Prostate gland (tissue), 2 donors: ENCODE data around the gene GPR176. TPM values are rescaled to one million over a fixed set of nuclear protein-coding genes. Genes with fewer than 3 reads are reported as not detected.
A peak's percentile ranks its signal among the peaks of the same experiment; 100 is the strongest.

ENCODE experiments used
- DNase-seq: peaks from one replicate; pipeline ENCODE4 v3.0.0-alpha.2; 2019; ENCODE audit warnings: low spot score
- H3K27ac ChIP-seq, 2 donors: fragments of 200-600 bp; sonication (generic); 2 replicates each; pipeline ENCODE4 v1.5.1; 2017 to 2019
- H3K27me3 ChIP-seq: fragments of 200-600 bp; sonication (generic); replicated peaks from 2 replicates; pipeline ENCODE4 v1.5.1; 2019; ENCODE audit not compliant: insufficient read depth
- H3K36me3 ChIP-seq, 2 donors: fragments of 200-600 bp; sonication (generic); 1 replicate in 1 of 2; 2 replicates in 1 of 2; pipeline versions ENCODE4 v1.5.1 to v1.8.1; 2017 to 2019
- H3K4me1 ChIP-seq: fragments of 200-600 bp; sonication (generic); replicated peaks from 2 replicates; pipeline ENCODE4 v1.5.1; 2019
- H3K4me3 ChIP-seq, 2 donors: fragments of 200-600 bp; sonication (generic); 2 replicates each; pipeline ENCODE4 v1.5.1; 2017 to 2019
- H3K9me3 ChIP-seq: fragments of 200-600 bp; sonication (generic); 2 replicates; pipeline ENCODE4 v1.5.1; 2017
- POLR2A ChIP-seq: fragments of 450-650 bp; IDR thresholded peaks from one replicate; pipeline ENCODE4 v1.6.1; 2016; ENCODE audit warnings: antibody characterized with exemption, mild to moderate bottlenecking
- POLR2AphosphoS5 ChIP-seq: sonication (generic); formaldehyde crosslinking; IDR thresholded peaks from one replicate; pipeline ENCODE4 v1.6.1; 2017; ENCODE audit warnings: antibody characterized with exemption
- WGBS: methylation state at CpG from one replicate; pipeline ENCODE4 v1.1.5; 2018; 5-methylcytosine and 5-hydroxymethylcytosine counted together
- intact Hi-C: fragments of 100-400 bp; cut with DNase I; formaldehyde crosslinking; loops from one replicate; pipeline ENCODE4 v1.14.2; 2022
- total RNA-seq, 2 donors: library from RNA; depleted of rRNA; stranded (reverse); fragments of >200 nt; gene quantifications; one replicate each; pipeline ENCODE4 v1.1.0, GENCODE V29; 2016
- TF ChIP-seq, protein P1 (sequence below), 4 experiments: fragments of 200-600 bp in 2 of 4; fragments of 450-650 bp in 2 of 4; sonication (generic) in 2 of 4; IDR thresholded peaks; 1 replicate in 3 of 4; 2 replicates in 1 of 4; pipeline ENCODE4 v1.5.1; 2016 to 2019; ENCODE audit warnings: antibody characterized with exemption in 4 of 4, mild to moderate bottlenecking in 2 of 4, moderate library complexity in 2 of 4

The GPR176 gene
- total RNA-seq, 2 donors from 2014 or later: 26.2 to 28.3 TPM

DNA sequence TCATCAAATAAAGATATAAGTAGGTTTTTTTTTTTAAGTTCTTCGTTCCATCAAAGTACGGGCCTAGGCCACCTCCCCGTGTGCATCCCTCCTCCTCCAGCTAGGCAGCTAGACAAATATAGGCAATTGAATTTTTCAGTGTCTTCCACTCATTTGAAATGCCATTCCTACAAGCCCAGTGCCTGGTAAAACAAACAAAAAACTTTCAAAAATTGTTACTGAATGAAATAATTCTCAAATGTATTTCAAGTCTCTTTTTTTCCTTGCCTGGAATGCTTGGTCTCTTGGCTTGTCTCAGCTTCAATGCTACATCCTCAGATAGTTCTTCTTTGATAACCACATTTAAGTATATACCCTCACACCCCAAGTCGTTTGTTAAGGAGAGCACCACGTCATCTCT lies 17.6 kb upstream of the GPR176 start:
- TF ChIP-seq POLR2AphosphoS5 (no peak), POLR2A (no peak)
- TF ChIP-seq, protein P1, sequence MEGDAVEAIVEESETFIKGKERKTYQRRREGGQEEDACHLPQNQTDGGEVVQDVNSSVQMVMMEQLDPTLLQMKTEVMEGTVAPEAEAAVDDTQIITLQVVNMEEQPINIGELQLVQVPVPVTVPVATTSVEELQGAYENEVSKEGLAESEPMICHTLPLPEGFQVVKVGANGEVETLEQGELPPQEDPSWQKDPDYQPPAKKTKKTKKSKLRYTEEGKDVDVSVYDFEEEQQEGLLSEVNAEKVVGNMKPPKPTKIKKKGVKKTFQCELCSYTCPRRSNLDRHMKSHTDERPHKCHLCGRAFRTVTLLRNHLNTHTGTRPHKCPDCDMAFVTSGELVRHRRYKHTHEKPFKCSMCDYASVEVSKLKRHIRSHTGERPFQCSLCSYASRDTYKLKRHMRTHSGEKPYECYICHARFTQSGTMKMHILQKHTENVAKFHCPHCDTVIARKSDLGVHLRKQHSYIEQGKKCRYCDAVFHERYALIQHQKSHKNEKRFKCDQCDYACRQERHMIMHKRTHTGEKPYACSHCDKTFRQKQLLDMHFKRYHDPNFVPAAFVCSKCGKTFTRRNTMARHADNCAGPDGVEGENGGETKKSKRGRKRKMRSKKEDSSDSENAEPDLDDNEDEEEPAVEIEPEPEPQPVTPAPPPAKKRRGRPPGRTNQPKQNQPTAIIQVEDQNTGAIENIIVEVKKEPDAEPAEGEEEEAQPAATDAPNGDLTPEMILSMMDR (IDR thresholded peaks at IDR 0.05): no peak
- Histone ChIP-seq H3K27me3 (no peaks in the 10 kb centered on the region), H3K9me3 (no peaks in the 10 kb centered on the region), H3K4me1 (peaks cover 6% of the 10 kb centered on the region), H3K27ac (no peak overlapping the region), H3K36me3 (no peaks in the 10 kb centered on the region), H3K4me3 (no peak overlapping the region)
- no peak for DNase-seq
- 79% methylated on average over 5 of the region's 5 CpGs for WGBS
- intact Hi-C loops: no loop called here

DNA sequence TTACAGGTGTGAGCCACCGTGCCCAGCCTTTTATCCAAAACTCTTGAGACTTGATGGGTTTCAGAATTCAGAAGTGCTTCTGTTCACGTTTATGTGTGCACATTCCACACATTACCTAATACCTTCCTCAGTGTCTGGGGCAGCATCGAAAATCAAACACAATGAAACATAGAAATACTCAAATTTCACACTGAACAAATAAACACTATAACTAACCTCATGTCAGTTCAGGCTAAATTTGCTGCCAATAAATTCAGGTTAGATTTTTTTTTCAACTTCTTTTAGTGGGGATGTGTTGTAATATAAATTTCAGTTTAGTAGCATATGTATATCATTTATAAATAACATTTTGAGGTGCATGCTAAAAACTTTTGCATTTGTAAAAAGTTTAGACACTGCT lies 16.6 kb upstream of the GPR176 start:
- intact Hi-C loops: no loop called here

DNA sequence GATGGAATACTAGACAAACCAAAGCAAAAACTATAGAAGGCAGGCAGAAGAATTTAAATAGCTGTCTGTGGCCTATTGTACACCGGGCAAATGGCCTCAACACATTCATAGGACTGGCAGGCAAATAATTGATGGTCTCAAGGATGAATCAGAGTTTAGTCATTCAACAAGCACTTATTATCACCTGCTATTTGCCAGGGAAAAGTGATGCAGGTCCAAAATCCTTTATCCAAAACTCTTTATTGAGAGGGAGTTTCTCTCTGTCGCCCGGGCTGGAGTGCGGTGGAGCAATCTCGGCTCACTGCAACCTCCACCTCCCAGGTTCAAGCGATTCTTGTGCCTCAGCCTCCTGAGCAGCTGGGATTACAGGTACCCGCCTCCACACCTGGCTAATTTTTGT lies 16.1 kb upstream of the GPR176 start:
- Histone ChIP-seq H3K27me3 (no peaks in the 10 kb centered on the region), H3K4me3 (no peak overlapping the region), H3K4me1 (peaks cover 6% of the 10 kb centered on the region), H3K36me3 (no peaks in the 10 kb centered on the region), H3K27ac (no peak overlapping the region), H3K9me3 (no peaks in the 10 kb centered on the region)
- 92% methylated on average over 7 of the region's 7 CpGs for WGBS
- no peak for DNase-seq
- intact Hi-C loops: no loop called here
- TF ChIP-seq, protein P1 (IDR thresholded peaks at IDR 0.05): no peak
- TF ChIP-seq POLR2AphosphoS5 (no peak), POLR2A (no peak)

More for the DNA sequence above, 16.6 kb upstream of the GPR176 start:
- Histone ChIP-seq H3K27ac (no peak overlapping the region), H3K4me1 (peaks cover 6% of the 10 kb centered on the region), H3K9me3 (no peaks in the 10 kb centered on the region), H3K36me3 (no peaks in the 10 kb centered on the region), H3K4me3 (no peak overlapping the region), H3K27me3 (no peaks in the 10 kb centered on the region)
- 40% methylated on average over 3 of the region's 3 CpGs for WGBS
- DNase-seq: no peak
- no peak for TF ChIP-seq POLR2AphosphoS5
- TF ChIP-seq, protein P1 (IDR thresholded peaks at IDR 0.05): no peak
- no peak for TF ChIP-seq POLR2A

DNA sequence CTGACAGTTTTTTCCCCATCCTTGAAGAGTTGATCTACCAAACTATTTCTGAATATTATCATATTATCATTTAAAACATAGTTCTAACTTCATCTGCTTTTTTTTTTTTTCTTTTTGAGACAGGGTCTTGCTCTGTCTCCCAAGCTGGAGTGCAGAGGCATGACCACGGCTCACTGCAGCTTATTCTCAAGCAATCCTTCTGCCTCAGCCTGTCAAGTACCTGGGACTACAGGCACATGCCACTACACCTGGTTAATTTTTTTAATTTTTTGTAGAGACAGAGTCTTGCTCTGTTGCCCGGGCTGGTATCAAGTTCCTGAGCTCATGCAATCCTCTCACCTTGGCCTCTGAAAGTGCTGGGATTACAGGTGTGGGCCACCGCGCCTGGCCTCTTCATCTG lies 15.2 kb upstream of the GPR176 start:
- Histone ChIP-seq H3K27me3 (no peaks in the 10 kb centered on the region), H3K27ac (no peak overlapping the region), H3K36me3 (no peaks in the 10 kb centered on the region), H3K4me3 (no peak overlapping the region), H3K9me3 (no peaks in the 10 kb centered on the region), H3K4me1 (peaks cover 6% of the 10 kb centered on the region)
- intact Hi-C loops: loop anchor here (2.0 kb wide), 1 partner anchor 14 kb away; the partner anchor contains the start of gene GPR176
- TF ChIP-seq POLR2A (no peak), POLR2AphosphoS5 (no peak)
- TF ChIP-seq, protein P1 (IDR thresholded peaks at IDR 0.05): no peak
- WGBS: 93% methylated on average over 4 of the region's 4 CpGs
- DNase-seq: no peak

DNA sequence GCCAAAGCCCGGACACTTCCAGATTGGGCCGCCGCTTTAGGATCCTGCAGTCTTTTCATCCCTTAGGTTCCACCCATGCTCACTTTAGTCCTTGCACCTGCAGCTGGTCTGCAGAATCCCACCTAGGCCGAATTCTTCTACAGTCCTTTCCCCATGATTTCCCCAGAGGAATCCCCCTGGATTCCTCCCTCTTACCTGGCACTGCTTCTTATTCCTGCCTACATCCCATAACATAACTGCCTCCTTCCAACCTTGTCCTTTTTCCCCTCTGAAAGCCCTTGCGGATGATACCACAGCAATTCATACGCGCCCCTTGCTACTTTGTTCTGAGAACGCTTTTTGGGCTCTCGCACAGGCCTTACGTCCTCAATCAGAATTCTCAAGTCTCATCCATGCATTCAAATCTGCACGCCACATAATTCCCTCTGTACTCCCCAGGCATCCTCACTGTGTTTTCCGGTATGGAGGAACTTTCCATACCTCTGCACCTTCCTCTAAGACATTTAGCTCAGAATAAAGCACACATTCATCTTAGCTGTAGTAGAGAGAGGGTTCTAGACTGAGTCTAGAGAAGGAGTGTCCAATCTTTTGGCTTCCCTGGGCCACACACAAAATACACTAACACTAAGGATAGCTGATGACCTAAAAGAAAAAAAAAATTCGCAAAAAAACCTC lies 14.5 kb upstream of the GPR176 start:
- Histone ChIP-seq H3K9me3 (no peaks in the 10 kb centered on the region), H3K27ac (peak overlapping the region; percentile 77 to 82), H3K4me1 (peaks cover 6% of the 10 kb centered on the region), H3K36me3 (no peaks in the 10 kb centered on the region), H3K4me3 (peak overlapping the region; percentile 70 to 72), H3K27me3 (no peaks in the 10 kb centered on the region)
- DNase-seq: no peak
- intact Hi-C loops: loop anchor here (2.0 kb wide), 1 partner anchor 14 kb away; the partner anchor contains the start of gene GPR176
- TF ChIP-seq, protein P1 (IDR thresholded peaks at IDR 0.05): no peak
- TF ChIP-seq POLR2A: no peak
- no peak for TF ChIP-seq POLR2AphosphoS5
- WGBS: 35% methylated on average over 13 of the region's 13 CpGs
